GM12878 (cell line): Measurements from ENCODE around the gene COMT. TPM values are rescaled to one million over a fixed set of nuclear protein-coding genes. Genes with fewer than 3 reads are reported as not detected.

Experiments used
- ATAC-seq: fragments of 200-7000 bp; cut with Tn5 transposase; 3 replicates; pipeline ENCODE4 v1.9.1; 2020; ENCODE audit warnings: mild to moderate bottlenecking, moderate library complexity
- BruUV-seq: library from RNA; stranded (reverse); fragments of 400-500 nt; replicated peaks from 2 replicates; lab custom pipeline; 2021; lab: Mats Ljungman, UMichigan
- CTCF ChIA-PET: fragments of 300-600 bp; sonication (Branson Sonifier 250); formaldehyde crosslinking; extraction: SDS; loops from one replicate; lab custom pipeline; 2021; ENCODE audit warnings: inconsistent platforms; lab: Yijun Ruan, JAX
- POLR2A ChIA-PET: fragments of 350-600 bp; formaldehyde crosslinking; extraction: SDS; loops from one replicate; lab custom pipeline; 2021; ENCODE audit warnings: inconsistent platforms; lab: Charles Lee
- RAD21 ChIA-PET: fragments of 300-600 bp; sonication (Branson Sonifier 250); formaldehyde crosslinking; loops from one replicate; lab custom pipeline; 2023; ENCODE audit warnings: antibody characterized with exemption; ENCODE audit not compliant: unreplicated experiment; lab: Charles Lee
- SMC1A ChIA-PET: fragments of 300-600 bp; sonication (Branson Sonifier 250); formaldehyde crosslinking; loops from one replicate; lab custom pipeline; 2023; ENCODE audit not compliant: unreplicated experiment, uncharacterized antibody; lab: Charles Lee
- DNase-seq: peaks from one replicate; pipeline ENCODE4 v3.0.0-alpha.2; 2011; ENCODE audit warnings: low read depth, low spot score
- FAIRE-seq: peaks from 3 replicates; lab custom pipeline; 2011; peaks lifted over from hg19 to GRCh38; lab: Jason Lieb, UNC
- H2AFZ ChIP-seq: 2 replicates; pipeline ENCODE4 v1.6.0; 2011; ENCODE audit warnings: low read depth, low read length, control low read depth; ENCODE audit not compliant: control insufficient read depth
- H3K27ac ChIP-seq: 2 replicates; pipeline ENCODE4 v1.5.1; 2011; ENCODE audit warnings: control low read depth; ENCODE audit not compliant: control insufficient read depth, insufficient read depth
- H3K27me3 ChIP-seq, 2 experiments: replicated peaks in 1 of 2; 2 replicates each; pipeline versions ENCODE4 v1.6.0 to v1.6.1; 2011; ENCODE audit warnings: low read length in 1 of 2; ENCODE audit not compliant: control insufficient read depth in 2 of 2, insufficient read depth in 2 of 2
- H3K36me3 ChIP-seq, 2 experiments: 2 replicates each; pipeline ENCODE4 v1.5.1; 2011; ENCODE audit warnings: low read length in 1 of 2; ENCODE audit not compliant: control insufficient read depth in 2 of 2, insufficient read depth in 2 of 2
- H3K4me1 ChIP-seq: 2 replicates; pipeline ENCODE4 v1.6.1; 2011; ENCODE audit warnings: mild to moderate bottlenecking, low read length, moderate library complexity, mixed read lengths; ENCODE audit not compliant: control insufficient read depth, insufficient read depth
- H3K4me2 ChIP-seq: 2 replicates; pipeline ENCODE4 v1.6.0; 2011; ENCODE audit warnings: control low read depth; ENCODE audit not compliant: control insufficient read depth, insufficient read depth
- H3K4me3 ChIP-seq: fragments of 200-600 bp; sonication (generic); 2 replicates; pipeline ENCODE4 v1.5.1; 2016
- H3K79me2 ChIP-seq: 2 replicates; pipeline ENCODE4 v1.6.0; 2011; ENCODE audit warnings: low read length; ENCODE audit not compliant: control insufficient read depth, insufficient read depth
- H3K9ac ChIP-seq: 2 replicates; pipeline ENCODE4 v1.8.0; 2011; ENCODE audit warnings: low read length, control low read depth, mixed read lengths; ENCODE audit not compliant: control insufficient read depth, insufficient read depth
- H3K9me3 ChIP-seq: replicated peaks from 3 replicates; pipeline ENCODE4 v1.5.1; 2011; ENCODE audit warnings: mild to moderate bottlenecking, low read length; ENCODE audit not compliant: control insufficient read depth, insufficient read depth
- H4K20me1 ChIP-seq: 2 replicates; pipeline ENCODE4 v1.6.0; 2011; ENCODE audit not compliant: control insufficient read depth, insufficient read depth
- ATF3 ChIP-seq: IDR thresholded peaks from 2 replicates; pipeline ENCODE4 v1.6.1; 2011; ENCODE audit warnings: low read depth, mild to moderate bottlenecking, low read length, moderate library complexity, borderline replicate concordance; ENCODE audit errors: extremely low read depth
- CEBPZ ChIP-seq: fragments of 150-350 bp; IDR thresholded peaks from 2 replicates; pipeline ENCODE4 v1.6.1; 2016; ENCODE audit warnings: low read depth, low read length
- CHD2 ChIP-seq: IDR thresholded peaks from 2 replicates; pipeline ENCODE4 v1.6.1; 2011; ENCODE audit warnings: low read depth, low read length, improper control_type of control experiment, borderline replicate concordance
- EP300 ChIP-seq, 2 experiments: fragments of 150-350 bp in 1 of 2; IDR thresholded peaks; 2 replicates each; pipeline ENCODE4 v1.6.1; 2011 to 2012; ENCODE audit warnings: low read depth in 2 of 2, low read length in 2 of 2, borderline replicate concordance in 1 of 2, improper control_type of control experiment in 1 of 2, inconsistent platforms in 1 of 2; ENCODE audit not compliant: control insufficient read depth in 1 of 2
- HDAC6 ChIP-seq: fragments of 200-600 bp; sonication (generic); IDR thresholded peaks from one replicate; pipeline ENCODE4 v1.8.0; 2017; ENCODE audit warnings: antibody characterized with exemption; ENCODE audit not compliant: unreplicated experiment
- MTA3 ChIP-seq: IDR thresholded peaks from 2 replicates; pipeline ENCODE4 v1.6.1; 2012; ENCODE audit warnings: low read length, inconsistent platforms, borderline replicate concordance
- NR2C1 ChIP-seq: fragments of 450-650 bp; IDR thresholded peaks from 2 replicates; pipeline ENCODE4 v1.6.1; 2017; ENCODE audit warnings: antibody characterized with exemption, mild to moderate bottlenecking, moderate library complexity
- ZNF207 ChIP-seq: fragments of 450-650 bp; IDR thresholded peaks from 2 replicates; pipeline ENCODE4 v1.6.1; 2014; ENCODE audit warnings: antibody characterized with exemption, mild to moderate bottlenecking, borderline replicate concordance
- ZNF24 ChIP-seq: fragments of 450-650 bp; IDR thresholded peaks from 2 replicates; pipeline ENCODE4 v1.6.1; 2017; ENCODE audit warnings: antibody characterized with exemption, mild to moderate bottlenecking
- WGBS: methylation state at CpG from one replicate; pipeline ENCODE4 v1.1.6; 2016; ENCODE audit warnings: low lambda C conversion rate; ENCODE audit not compliant: insufficient replicate concordance, insufficient coverage; ENCODE audit errors: missing lambda C conversion rate; 5-methylcytosine and 5-hydroxymethylcytosine counted together
- in situ Hi-C: fragments of 300-500 bp; cut with MboI; formaldehyde crosslinking; loops from 9 replicates; pipeline ENCODE4 v1.14.3; 2018; ENCODE audit warnings: mixed read lengths
- intact Hi-C: fragments of 100-400 bp; cut with micrococcal nuclease; formaldehyde crosslinking; loops from one replicate; pipeline ENCODE4 v1.14.2; 2022; ENCODE audit not compliant: unreplicated experiment
- polyA plus RNA-seq, 11 experiments: library from polyadenylated mRNA; depleted of rRNA in 4 of 11; unstranded in 6 of 11; stranded (reverse) in 5 of 11; fragments of >200 nt; fragmentation: Nextera tagmentation in 4 of 11; fragmentation: Illumina TruSeq in 1 of 11; extraction: Ambion mirVana in 4 of 11; extraction: Trizol in 1 of 11; gene quantifications; 1 replicate in 1 of 11; 2 replicates in 10 of 11; pipeline versions ENCODE4 v1.2.1 to v1.2.3, GENCODE V29; 2011 to 2016; ENCODE audit warnings: inconsistent platforms in 2 of 11, missing spikeins in 2 of 11, low read depth in 1 of 11
- total RNA-seq, 4 experiments: library from RNA; depleted of rRNA in 3 of 4; stranded (reverse); fragments of >200 nt in 3 of 4; fragmentation: Illumina TruSeq in 1 of 4; extraction: Trizol in 1 of 4; gene quantifications; 2 replicates each; pipeline versions ENCODE4 v1.2.1 to v1.2.3, GENCODE V29; 2013 to 2021
- TF ChIP-seq, protein P1 (sequence below): IDR thresholded peaks from 2 replicates; pipeline ENCODE4 v1.6.1; 2012; ENCODE audit warnings: low read depth, low read length, improper control_type of control experiment
- TF ChIP-seq, protein P2 (sequence below): fragments of 450-650 bp; formaldehyde crosslinking; IDR thresholded peaks from 2 replicates; pipeline ENCODE4 v1.5.0; 2022; ENCODE audit warnings: mild to moderate bottlenecking, missing genetic modification characterization

COMT gene
- total and polyA plus RNA-seq, 10 of the 15 experiments (the other 5 are each of a cell fraction or from before 2014, with no cell fraction given): 4.5 to 152 (median 66.1) TPM

DNA sequence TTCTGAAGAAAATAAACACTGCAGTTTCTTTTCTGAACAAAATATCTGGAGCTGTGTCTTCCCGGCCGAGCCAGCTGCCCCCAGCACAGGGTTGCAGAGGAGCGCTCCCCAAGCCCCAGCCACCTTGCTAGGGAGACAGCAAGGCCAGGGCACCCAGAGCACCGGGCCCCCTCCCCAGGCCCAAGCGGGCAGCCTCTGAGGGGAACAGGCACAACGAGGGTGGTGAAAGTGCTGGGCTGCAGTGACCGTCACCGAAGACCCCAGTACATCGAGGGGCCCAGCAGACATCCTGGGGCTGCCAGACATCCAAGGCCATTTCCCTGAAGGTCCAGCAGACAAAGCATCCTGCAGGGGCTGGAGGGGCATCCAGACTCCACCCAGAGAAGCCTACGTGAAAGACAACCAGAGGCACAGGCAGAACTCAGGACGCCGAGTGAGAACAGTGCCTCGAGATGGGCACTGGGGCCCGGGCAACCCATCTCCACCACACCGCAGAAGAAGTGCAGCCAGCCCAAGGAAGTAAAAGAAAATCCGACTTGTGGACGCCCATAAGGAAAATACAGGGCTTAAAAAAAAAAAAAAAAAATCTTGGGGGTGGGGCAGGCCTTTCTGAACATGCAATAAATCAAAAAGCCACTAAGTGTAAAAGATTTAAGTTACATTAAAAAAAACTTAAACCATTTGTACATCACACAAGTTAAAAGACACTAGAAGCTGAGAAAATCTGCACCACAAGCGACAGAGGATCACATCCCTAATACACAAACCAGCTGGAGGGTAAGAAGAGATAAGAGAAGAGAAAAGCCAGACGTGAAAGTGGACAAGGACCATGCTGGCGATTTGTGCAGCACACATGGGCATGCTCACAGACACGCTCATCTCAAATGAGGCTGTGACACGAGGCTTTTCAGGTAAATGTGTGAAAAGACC, 36.0 kb upstream of the COMT start:
- no peak overlapping the region for H3K9ac ChIP-seq
- no peak overlapping the region for H3K27ac ChIP-seq
- ChIA-PET SMC1A (interaction anchor here (0.6 kb wide), 1 partner anchor 1816 kb away, joined by 3 read pairs; no protein-coding TSS in a partner anchor), CTCF (interaction anchor here (0.7 to 0.8 kb wide), 2 partner anchors 174 to 176 kb away, joined by 3 to 4 read pairs; no protein-coding TSS in a partner anchor), RAD21 (interaction anchor here (1.4 kb wide), 1 partner anchor 176 kb away, joined by 7 read pairs; no protein-coding TSS in a partner anchor), POLR2A (interaction anchor here (0.7 kb wide), 1 partner anchor 8 kb away, joined by 3 read pairs; no protein-coding TSS in a partner anchor)
- ATAC-seq (no peak), FAIRE-seq (no peak), DNase-seq (no peak)
- no peak overlapping the region for H3K4me2 ChIP-seq
- no peaks in the 10 kb centered on the region for H3K9me3 ChIP-seq
- H3K36me3 ChIP-seq: no peaks in the 10 kb centered on the region; a peak in 1 of 4 replicates
- no TSS peak for BruUV-seq
- no peaks in the 10 kb centered on the region for H4K20me1 ChIP-seq
- no peak overlapping the region for H2AFZ ChIP-seq
- H3K79me2 ChIP-seq: no peaks in the 10 kb centered on the region
- intact Hi-C loops: no loop called here
- no peaks in the 10 kb centered on the region for H3K27me3 ChIP-seq
- TF ChIP-seq ZNF207 (no peak), ATF3 (no peak), CHD2 (no peak), CEBPZ (no peak), ZNF24 (no peak), MTA3 (no peak), EP300 (IDR thresholded peaks at IDR 0.05; ENCODE audit: borderline replicate concordance in 1 of 2, control insufficient read depth in 1 of 2, low read depth in 2 of 2, low read length in 2 of 2) (no peak), HDAC6 (no peak), NR2C1 (no peak)
- TF ChIP-seq, protein P1, sequence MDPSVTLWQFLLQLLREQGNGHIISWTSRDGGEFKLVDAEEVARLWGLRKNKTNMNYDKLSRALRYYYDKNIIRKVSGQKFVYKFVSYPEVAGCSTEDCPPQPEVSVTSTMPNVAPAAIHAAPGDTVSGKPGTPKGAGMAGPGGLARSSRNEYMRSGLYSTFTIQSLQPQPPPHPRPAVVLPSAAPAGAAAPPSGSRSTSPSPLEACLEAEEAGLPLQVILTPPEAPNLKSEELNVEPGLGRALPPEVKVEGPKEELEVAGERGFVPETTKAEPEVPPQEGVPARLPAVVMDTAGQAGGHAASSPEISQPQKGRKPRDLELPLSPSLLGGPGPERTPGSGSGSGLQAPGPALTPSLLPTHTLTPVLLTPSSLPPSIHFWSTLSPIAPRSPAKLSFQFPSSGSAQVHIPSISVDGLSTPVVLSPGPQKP: no peak
- TF ChIP-seq, protein P2, sequence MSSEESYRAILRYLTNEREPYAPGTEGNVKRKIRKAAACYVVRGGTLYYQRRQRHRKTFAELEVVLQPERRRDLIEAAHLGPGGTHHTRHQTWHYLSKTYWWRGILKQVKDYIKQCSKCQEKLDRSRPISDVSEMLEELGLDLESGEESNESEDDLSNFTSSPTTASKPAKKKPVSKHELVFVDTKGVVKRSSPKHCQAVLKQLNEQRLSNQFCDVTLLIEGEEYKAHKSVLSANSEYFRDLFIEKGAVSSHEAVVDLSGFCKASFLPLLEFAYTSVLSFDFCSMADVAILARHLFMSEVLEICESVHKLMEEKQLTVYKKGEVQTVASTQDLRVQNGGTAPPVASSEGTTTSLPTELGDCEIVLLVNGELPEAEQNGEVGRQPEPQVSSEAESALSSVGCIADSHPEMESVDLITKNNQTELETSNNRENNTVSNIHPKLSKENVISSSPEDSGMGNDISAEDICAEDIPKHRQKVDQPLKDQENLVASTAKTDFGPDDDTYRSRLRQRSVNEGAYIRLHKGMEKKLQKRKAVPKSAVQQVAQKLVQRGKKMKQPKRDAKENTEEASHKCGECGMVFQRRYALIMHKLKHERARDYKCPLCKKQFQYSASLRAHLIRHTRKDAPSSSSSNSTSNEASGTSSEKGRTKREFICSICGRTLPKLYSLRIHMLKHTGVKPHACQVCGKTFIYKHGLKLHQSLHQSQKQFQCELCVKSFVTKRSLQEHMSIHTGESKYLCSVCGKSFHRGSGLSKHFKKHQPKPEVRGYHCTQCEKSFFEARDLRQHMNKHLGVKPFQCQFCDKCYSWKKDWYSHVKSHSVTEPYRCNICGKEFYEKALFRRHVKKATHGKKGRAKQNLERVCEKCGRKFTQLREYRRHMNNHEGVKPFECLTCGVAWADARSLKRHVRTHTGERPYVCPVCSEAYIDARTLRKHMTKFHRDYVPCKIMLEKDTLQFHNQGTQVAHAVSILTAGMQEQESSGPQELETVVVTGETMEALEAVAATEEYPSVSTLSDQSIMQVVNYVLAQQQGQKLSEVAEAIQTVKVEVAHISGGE: no peak
- no peak overlapping the region for H3K4me3 ChIP-seq
- in situ Hi-C loops: no loop called here
- WGBS: 92% methylated on average over 22 of the region's 22 CpGs
- H3K4me1 ChIP-seq: no peaks in the 10 kb centered on the region; the same call in 1 of the 2 replicates
